Parathyroid adenoma (tissue), 2 donors: ENCODE results near the gene BLVRB.
A peak's percentile ranks its signal among the peaks of the same experiment; 100 is the strongest.

Experiments used
- H2AFZ ChIP-seq: fragments of 300-600 bp; sonication (generic); one replicate; pipeline ENCODE4 v1.7.0; 2017; ENCODE audit warnings: antibody characterized with exemption, mild to moderate bottlenecking
- H3K27ac ChIP-seq: fragments of 300-600 bp; sonication (generic); one replicate; pipeline ENCODE4 v1.7.0; 2017
- H3K27me3 ChIP-seq: fragments of 300-600 bp; sonication (generic); one replicate; pipeline ENCODE4 v1.7.0; 2017; ENCODE audit warnings: low read length; ENCODE audit not compliant: control insufficient read depth, insufficient read depth
- H3K36me3 ChIP-seq: fragments of 300-600 bp; sonication (generic); one replicate; pipeline ENCODE4 v1.7.0; 2017; ENCODE audit warnings: low read length; ENCODE audit not compliant: control insufficient read depth, insufficient read depth
- H3K4me1 ChIP-seq: fragments of 300-600 bp; sonication (generic); one replicate; pipeline ENCODE4 v1.7.0; 2017; ENCODE audit warnings: control low read depth
- H3K4me2 ChIP-seq: fragments of 300-600 bp; sonication (generic); one replicate; pipeline ENCODE4 v1.7.0; 2017; ENCODE audit warnings: low read length
- H3K4me3 ChIP-seq: fragments of 300-600 bp; sonication (generic); one replicate; pipeline ENCODE4 v1.7.0; 2017; ENCODE audit warnings: low read depth, low read length
- H3K79me2 ChIP-seq: fragments of 300-600 bp; sonication (generic); one replicate; pipeline ENCODE4 v1.7.0; 2017; ENCODE audit warnings: control low read depth
- H3K9ac ChIP-seq: fragments of 300-600 bp; sonication (generic); one replicate; pipeline ENCODE4 v1.7.0; 2017; ENCODE audit warnings: mild to moderate bottlenecking
- H3K9me3 ChIP-seq: fragments of 300-600 bp; sonication (generic); one replicate; pipeline ENCODE4 v1.7.0; 2017; ENCODE audit warnings: low read length; ENCODE audit not compliant: control insufficient read depth
- TF ChIP-seq, protein P1 (sequence below): fragments of 300-600 bp; sonication (generic); IDR thresholded peaks from one replicate; pipeline ENCODE4 v1.7.0; 2017; ENCODE audit warnings: antibody characterized with exemption, mild to moderate bottlenecking
- donor health status: primary hyperparathyroidism.

BLVRB gene

DNA sequence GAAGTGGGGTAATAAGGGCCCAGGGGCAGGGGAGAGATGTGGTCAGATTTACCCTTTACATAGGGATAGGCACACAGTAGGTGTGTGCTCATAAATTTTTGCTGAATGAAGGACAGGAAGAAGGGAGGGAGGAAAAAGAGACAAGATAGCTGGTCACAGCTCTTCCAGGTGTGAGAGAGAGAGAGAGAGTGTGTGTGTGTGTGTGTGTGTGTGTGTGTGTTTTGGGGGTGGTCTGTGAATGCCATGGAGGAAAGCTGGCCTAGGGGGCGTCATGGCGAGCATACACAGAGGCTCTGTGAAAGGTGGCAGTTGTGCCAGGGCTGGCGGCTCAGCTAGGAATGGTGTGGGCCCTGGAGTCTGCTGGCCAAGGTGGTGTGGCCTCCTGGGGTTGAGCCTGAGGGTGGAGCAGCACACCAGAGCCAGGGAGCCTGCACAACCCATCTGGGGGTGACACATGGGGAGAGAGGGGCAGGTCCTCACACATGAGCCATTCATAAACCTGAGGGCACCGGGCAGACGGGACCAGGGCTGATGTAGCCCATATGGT is 46.4 kb downstream of the BLVRB start:
- TF ChIP-seq, protein P1, sequence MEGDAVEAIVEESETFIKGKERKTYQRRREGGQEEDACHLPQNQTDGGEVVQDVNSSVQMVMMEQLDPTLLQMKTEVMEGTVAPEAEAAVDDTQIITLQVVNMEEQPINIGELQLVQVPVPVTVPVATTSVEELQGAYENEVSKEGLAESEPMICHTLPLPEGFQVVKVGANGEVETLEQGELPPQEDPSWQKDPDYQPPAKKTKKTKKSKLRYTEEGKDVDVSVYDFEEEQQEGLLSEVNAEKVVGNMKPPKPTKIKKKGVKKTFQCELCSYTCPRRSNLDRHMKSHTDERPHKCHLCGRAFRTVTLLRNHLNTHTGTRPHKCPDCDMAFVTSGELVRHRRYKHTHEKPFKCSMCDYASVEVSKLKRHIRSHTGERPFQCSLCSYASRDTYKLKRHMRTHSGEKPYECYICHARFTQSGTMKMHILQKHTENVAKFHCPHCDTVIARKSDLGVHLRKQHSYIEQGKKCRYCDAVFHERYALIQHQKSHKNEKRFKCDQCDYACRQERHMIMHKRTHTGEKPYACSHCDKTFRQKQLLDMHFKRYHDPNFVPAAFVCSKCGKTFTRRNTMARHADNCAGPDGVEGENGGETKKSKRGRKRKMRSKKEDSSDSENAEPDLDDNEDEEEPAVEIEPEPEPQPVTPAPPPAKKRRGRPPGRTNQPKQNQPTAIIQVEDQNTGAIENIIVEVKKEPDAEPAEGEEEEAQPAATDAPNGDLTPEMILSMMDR: no peak
- peaks cover 6% of the 10 kb centered on the region for H3K79me2 ChIP-seq
- no peak overlapping the region for H3K9ac ChIP-seq
- no peak overlapping the region for H3K4me3 ChIP-seq
- H2AFZ ChIP-seq: no peak overlapping the region
- H3K27ac ChIP-seq: peak overlapping the region; percentile 0
- no peaks in the 10 kb centered on the region for H3K27me3 ChIP-seq
- no peak overlapping the region for H3K4me2 ChIP-seq
- H3K36me3 ChIP-seq: no peaks in the 10 kb centered on the region
- no peaks in the 10 kb centered on the region for H3K9me3 ChIP-seq
- peaks cover 38% of the 10 kb centered on the region for H3K4me1 ChIP-seq

DNA sequence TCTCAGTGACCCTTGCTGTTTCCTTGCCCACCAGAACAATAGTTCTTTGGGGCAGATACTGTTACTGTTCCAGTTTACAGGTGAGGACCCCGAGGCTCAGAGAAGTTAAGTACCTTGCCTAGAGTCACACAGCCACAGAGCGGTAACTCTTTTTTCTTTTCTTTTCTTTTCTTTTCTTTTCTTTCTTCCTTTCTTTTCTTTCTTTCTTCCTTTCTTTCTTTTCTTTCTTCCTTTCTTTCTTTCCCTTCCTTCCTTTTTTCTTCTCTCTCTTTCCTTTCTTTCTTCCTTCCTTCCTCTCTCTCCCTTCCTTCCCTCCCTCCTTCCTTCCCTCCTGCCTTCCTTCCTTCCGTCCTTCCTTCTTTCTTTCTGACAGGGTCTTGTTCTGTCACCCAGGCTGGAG is 47.5 kb downstream of the BLVRB start:
- Histone ChIP-seq H3K4me1 (peaks cover 38% of the 10 kb centered on the region), H3K4me2 (no peak overlapping the region), H3K9ac (no peak overlapping the region), H3K36me3 (no peaks in the 10 kb centered on the region), H3K27me3 (no peaks in the 10 kb centered on the region), H3K27ac (peak overlapping the region; percentile 88), H3K9me3 (no peaks in the 10 kb centered on the region), H2AFZ (no peak overlapping the region), H3K4me3 (no peak overlapping the region), H3K79me2 (peaks cover 4% of the 10 kb centered on the region)
- TF ChIP-seq, protein P1: no peak

DNA sequence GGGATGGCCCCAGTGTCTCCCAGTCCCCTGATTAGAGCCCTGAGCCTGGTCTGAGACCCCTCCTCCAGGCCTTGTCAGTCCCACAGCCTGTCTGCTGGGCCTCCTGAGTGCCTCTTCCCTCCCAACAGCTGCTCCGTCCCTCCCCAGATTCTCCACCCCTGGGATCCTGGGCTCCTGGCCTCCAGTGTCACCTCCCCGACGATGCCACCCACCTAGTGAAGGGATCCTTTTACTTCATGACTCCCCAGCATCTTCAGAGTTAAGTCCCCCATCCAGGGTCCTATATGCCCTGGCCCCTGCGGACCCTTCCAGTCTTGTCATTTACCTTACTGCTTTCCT is 47.9 kb downstream of the BLVRB start:
- Histone ChIP-seq H3K4me1 (peaks cover 38% of the 10 kb centered on the region), H2AFZ (peak overlapping the region; percentile 71), H3K4me3 (peak overlapping the region; percentile 5), H3K9me3 (no peaks in the 10 kb centered on the region), H3K79me2 (no peaks in the 10 kb centered on the region), H3K27me3 (no peaks in the 10 kb centered on the region), H3K9ac (no peak overlapping the region), H3K27ac (peak overlapping the region; percentile 88), H3K4me2 (peak overlapping the region; percentile 55), H3K36me3 (no peaks in the 10 kb centered on the region)
- TF ChIP-seq, protein P1: no peak

DNA sequence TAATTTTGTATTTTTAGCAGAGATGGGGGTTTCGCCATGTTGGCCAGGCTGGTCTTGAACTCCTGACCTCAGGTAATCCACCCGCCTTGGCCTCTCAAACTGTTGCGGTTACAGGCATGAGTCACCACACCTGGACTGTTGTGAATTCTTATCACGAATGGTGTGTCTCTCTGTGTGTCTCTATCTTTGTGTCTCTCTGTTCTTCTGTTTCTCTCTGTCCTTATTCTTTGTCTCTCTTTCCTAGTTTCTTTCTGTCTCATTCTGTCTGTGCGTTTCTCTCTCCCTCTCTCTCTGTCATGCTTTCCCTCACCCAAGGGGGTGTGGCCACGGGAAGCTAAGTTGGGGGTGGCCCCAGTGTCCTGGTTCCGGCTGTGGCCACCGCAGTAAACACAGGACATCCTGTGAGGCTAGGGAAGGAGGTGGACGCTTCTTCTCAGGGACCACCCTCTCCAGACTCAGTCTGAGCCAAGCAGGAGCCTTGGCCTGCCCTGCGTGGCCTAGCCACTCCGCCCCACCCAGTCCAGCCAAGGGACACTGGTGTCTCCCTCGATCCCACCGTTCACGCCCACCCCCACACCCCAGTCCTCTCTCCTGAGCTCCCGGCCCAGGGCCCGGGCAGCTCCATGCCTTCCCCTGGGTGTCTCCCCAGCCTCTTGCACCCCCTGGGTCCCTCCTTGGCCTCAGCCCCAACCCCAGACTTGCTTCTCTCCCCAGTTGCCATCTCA is 48.5 kb downstream of the BLVRB start:
- Histone ChIP-seq H3K27ac (peak overlapping the region; percentile 88), H3K4me3 (peak overlapping the region; percentile 5), H3K9me3 (no peaks in the 10 kb centered on the region), H2AFZ (peak overlapping the region; percentile 71), H3K36me3 (no peaks in the 10 kb centered on the region), H3K4me1 (peaks cover 40% of the 10 kb centered on the region), H3K27me3 (no peaks in the 10 kb centered on the region), H3K9ac (no peak overlapping the region), H3K79me2 (no peaks in the 10 kb centered on the region), H3K4me2 (peak overlapping the region; percentile 55)
- TF ChIP-seq, protein P1: no peak

DNA sequence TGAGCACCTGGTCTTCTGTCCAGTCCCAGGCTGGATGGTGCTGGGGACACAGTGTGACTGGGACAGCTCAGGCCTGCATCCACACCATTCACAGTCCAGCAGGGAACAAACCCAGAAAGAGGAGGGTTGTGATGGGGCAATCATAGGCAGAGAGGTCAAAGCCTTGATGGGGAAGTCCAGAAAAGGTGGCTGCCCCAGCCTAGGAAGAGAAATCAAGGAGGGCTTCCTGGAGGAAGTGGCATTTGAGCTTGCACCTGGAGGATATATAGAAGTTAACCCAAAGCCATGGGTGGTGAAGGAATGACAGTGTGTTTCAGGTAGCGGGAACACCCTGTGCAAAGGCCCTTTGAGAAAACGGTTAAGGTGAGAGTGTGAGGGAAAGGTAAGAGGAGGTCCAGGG is 49.8 kb downstream of the BLVRB start:
- TF ChIP-seq, protein P1: no peak
- Histone ChIP-seq H3K4me2 (no peak overlapping the region), H3K27ac (peak overlapping the region; percentile 88)

More for the DNA sequence above, 49.8 kb downstream of the BLVRB start:
- Histone ChIP-seq H2AFZ (no peak overlapping the region), H3K36me3 (no peaks in the 10 kb centered on the region), H3K9ac (no peak overlapping the region), H3K4me1 (peaks cover 45% of the 10 kb centered on the region), H3K4me3 (no peak overlapping the region), H3K9me3 (no peaks in the 10 kb centered on the region), H3K79me2 (no peaks in the 10 kb centered on the region), H3K27me3 (no peaks in the 10 kb centered on the region)
